GM19455 (cell line): ENCODE measurements around the gene SULT2B1.
"Not testable (repeated sequence)": the region's sequence is repeated elsewhere in the genome, so short reads cannot be mapped to it uniquely, and the experiment has no call there.

ENCODE experiments used
- ATAC-seq: cut with Tn5 transposase; IDR thresholded peaks from one replicate; pipeline ENCODE4 v1.9.1; 2021; ENCODE audit not compliant: unreplicated experiment

The SULT2B1 gene

GRCh38 chr19:48524732-48525131 lies 27.2 kb upstream of the SULT2B1 start:
- ATAC-seq, result no peak

- no peak for ATAC-seq
Measured at GRCh38 chr19:48529156-48529555, 22.8 kb upstream of the SULT2B1 start.

GRCh38 chr19:48530066-48530720 lies 21.8 kb upstream of the SULT2B1 start:
- ATAC-seq, result no peak

- ATAC-seq, result no peak
Measured at GRCh38 chr19:48530770-48531169, 21.2 kb upstream of the SULT2B1 start.

GRCh38 chr19:48533770-48534169 lies 18.2 kb upstream of the SULT2B1 start:
- no peak for ATAC-seq

GRCh38 chr19:48537541-48537940 lies 14.4 kb upstream of the SULT2B1 start:
- ATAC-seq, result no peak

- ATAC-seq, result not testable (repeated sequence)
Measured at GRCh38 chr19:48538057-48538456, 13.9 kb upstream of the SULT2B1 start.

GRCh38 chr19:48539503-48540096 lies 12.4 kb upstream of the SULT2B1 start:
- ATAC-seq, result no peak

GRCh38 chr19:48540110-48540509 lies 11.9 kb upstream of the SULT2B1 start:
- no peak for ATAC-seq

- no peak for ATAC-seq
Measured at GRCh38 chr19:48541813-48542212, 10.2 kb upstream of the SULT2B1 start.

- ATAC-seq, result no peak
Measured at GRCh38 chr19:48543121-48543710, 8.8 kb upstream of the SULT2B1 start.

- ATAC-seq, result no peak
Measured at GRCh38 chr19:48544856-48545750, 6.9 kb upstream of the SULT2B1 start.

- ATAC-seq, result no peak
Measured at GRCh38 chr19:48547722-48548121, 4.2 kb upstream of the SULT2B1 start.

GRCh38 chr19:48548253-48548911 lies 3.6 kb upstream of the SULT2B1 start:
- ATAC-seq, result no peak

- ATAC-seq, result no peak
Measured at GRCh38 chr19:48549380-48549779, 2.6 kb upstream of the SULT2B1 start.

GRCh38 chr19:48552406-48553322 lies 692 bp downstream of the SULT2B1 start:
- no peak for ATAC-seq

GRCh38 chr19:48553676-48554384 lies 1.9 kb downstream of the SULT2B1 start:
- ATAC-seq, result no peak

- no peak for ATAC-seq
Measured at GRCh38 chr19:48554385-48555091, 2.6 kb downstream of the SULT2B1 start.

GRCh38 chr19:48556163-48556562 lies 4.2 kb downstream of the SULT2B1 start:
- no peak for ATAC-seq
